ENCODE measurements around the gene CTPS2.

The CTPS2 gene

GRCh38 chrX:16666541-16666940 is 45.9 kb downstream of the CTPS2 start:
- Histone ChIP-seq H3K4me1 (peaks cover 3% of the 10 kb centered on the region), H2AFZ (no peak overlapping the region)
- TF ChIP-seq, protein P1, sequence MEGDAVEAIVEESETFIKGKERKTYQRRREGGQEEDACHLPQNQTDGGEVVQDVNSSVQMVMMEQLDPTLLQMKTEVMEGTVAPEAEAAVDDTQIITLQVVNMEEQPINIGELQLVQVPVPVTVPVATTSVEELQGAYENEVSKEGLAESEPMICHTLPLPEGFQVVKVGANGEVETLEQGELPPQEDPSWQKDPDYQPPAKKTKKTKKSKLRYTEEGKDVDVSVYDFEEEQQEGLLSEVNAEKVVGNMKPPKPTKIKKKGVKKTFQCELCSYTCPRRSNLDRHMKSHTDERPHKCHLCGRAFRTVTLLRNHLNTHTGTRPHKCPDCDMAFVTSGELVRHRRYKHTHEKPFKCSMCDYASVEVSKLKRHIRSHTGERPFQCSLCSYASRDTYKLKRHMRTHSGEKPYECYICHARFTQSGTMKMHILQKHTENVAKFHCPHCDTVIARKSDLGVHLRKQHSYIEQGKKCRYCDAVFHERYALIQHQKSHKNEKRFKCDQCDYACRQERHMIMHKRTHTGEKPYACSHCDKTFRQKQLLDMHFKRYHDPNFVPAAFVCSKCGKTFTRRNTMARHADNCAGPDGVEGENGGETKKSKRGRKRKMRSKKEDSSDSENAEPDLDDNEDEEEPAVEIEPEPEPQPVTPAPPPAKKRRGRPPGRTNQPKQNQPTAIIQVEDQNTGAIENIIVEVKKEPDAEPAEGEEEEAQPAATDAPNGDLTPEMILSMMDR (IDR thresholded peaks at IDR 0.05), result no peak

GRCh38 chrX:16665089-16665488 is 47.4 kb downstream of the CTPS2 start:
- Histone ChIP-seq H3K27ac (no peak overlapping the region), H3K4me2 (ENCODE audit: low read length) (no peak overlapping the region), H3K27me3 (ENCODE audit: control insufficient read depth, insufficient read depth, low read length) (no peaks in the 10 kb centered on the region), H3K9me3 (ENCODE audit: control insufficient read depth, low read length) (no peaks in the 10 kb centered on the region), H3K9ac (no peak overlapping the region), H3K4me3 (ENCODE audit: low read depth, low read length) (no peak overlapping the region), H2AFZ (no peak overlapping the region), H3K36me3 (ENCODE audit: control insufficient read depth, insufficient read depth, low read length) (no peaks in the 10 kb centered on the region), H3K4me1 (peaks cover 3% of the 10 kb centered on the region), H3K79me2 (no peaks in the 10 kb centered on the region)
- TF ChIP-seq, protein P1 (IDR thresholded peaks at IDR 0.05), result no peak

More at GRCh38 chrX:16666541-16666940, 45.9 kb downstream of the CTPS2 start:
- H3K4me2 ChIP-seq (ENCODE audit: low read length), result no peak overlapping the region
- H3K36me3 ChIP-seq (ENCODE audit: control insufficient read depth, insufficient read depth, low read length), result no peaks in the 10 kb centered on the region
- no peak overlapping the region for H3K27ac ChIP-seq
- H3K9ac ChIP-seq, result no peak overlapping the region
- no peak overlapping the region for H3K4me3 ChIP-seq (ENCODE audit: low read depth, low read length)
- H3K27me3 ChIP-seq (ENCODE audit: control insufficient read depth, insufficient read depth, low read length), result no peaks in the 10 kb centered on the region
- H3K79me2 ChIP-seq, result no peaks in the 10 kb centered on the region
- H3K9me3 ChIP-seq (ENCODE audit: control insufficient read depth, low read length), result no peaks in the 10 kb centered on the region

- Histone ChIP-seq H3K27ac (no peak overlapping the region), H3K36me3 (ENCODE audit: control insufficient read depth, insufficient read depth, low read length) (no peaks in the 10 kb centered on the region), H3K4me1 (peaks cover 3% of the 10 kb centered on the region), H3K27me3 (ENCODE audit: control insufficient read depth, insufficient read depth, low read length) (no peaks in the 10 kb centered on the region), H3K79me2 (no peaks in the 10 kb centered on the region), H3K9me3 (ENCODE audit: control insufficient read depth, low read length) (no peaks in the 10 kb centered on the region), H2AFZ (no peak overlapping the region), H3K9ac (no peak overlapping the region), H3K4me2 (ENCODE audit: low read length) (no peak overlapping the region), H3K4me3 (ENCODE audit: low read depth, low read length) (no peak overlapping the region)
- TF ChIP-seq, protein P1 (IDR thresholded peaks at IDR 0.05), result no peak
Measured at GRCh38 chrX:16664626-16665025, 47.8 kb downstream of the CTPS2 start.

- H3K79me2 ChIP-seq, result no peaks in the 10 kb centered on the region
- H3K4me2 ChIP-seq (ENCODE audit: low read length), result no peak overlapping the region
- no peaks in the 10 kb centered on the region for H3K36me3 ChIP-seq (ENCODE audit: control insufficient read depth, insufficient read depth, low read length)
- H3K27me3 ChIP-seq (ENCODE audit: control insufficient read depth, insufficient read depth, low read length), result no peaks in the 10 kb centered on the region
- H3K9me3 ChIP-seq (ENCODE audit: control insufficient read depth, low read length), result no peaks in the 10 kb centered on the region
- no peak overlapping the region for H2AFZ ChIP-seq
- peaks cover 3% of the 10 kb centered on the region for H3K4me1 ChIP-seq
- TF ChIP-seq, protein P1 (IDR thresholded peaks at IDR 0.05), result no peak
- H3K4me3 ChIP-seq (ENCODE audit: low read depth, low read length), result no peak overlapping the region
- H3K9ac ChIP-seq, result no peak overlapping the region
- H3K27ac ChIP-seq, result no peak overlapping the region
Measured at GRCh38 chrX:16664074-16664473, 48.4 kb downstream of the CTPS2 start.

GRCh38 chrX:16662402-16662801 is 50.1 kb downstream of the CTPS2 start:
- TF ChIP-seq, protein P1 (IDR thresholded peaks at IDR 0.05), result no peak
- Histone ChIP-seq H3K27me3 (ENCODE audit: control insufficient read depth, insufficient read depth, low read length) (no peaks in the 10 kb centered on the region), H3K4me3 (ENCODE audit: low read depth, low read length) (no peak overlapping the region), H3K79me2 (no peaks in the 10 kb centered on the region), H3K27ac (no peak overlapping the region), H3K36me3 (ENCODE audit: control insufficient read depth, insufficient read depth, low read length) (no peaks in the 10 kb centered on the region), H2AFZ (no peak overlapping the region), H3K9me3 (ENCODE audit: control insufficient read depth, low read length) (no peaks in the 10 kb centered on the region), H3K9ac (no peak overlapping the region), H3K4me2 (ENCODE audit: low read length) (no peak overlapping the region), H3K4me1 (peaks cover 3% of the 10 kb centered on the region)
